Progenitor cell of endocrine pancreas (in vitro differentiated cells): ENCODE results near the gene MLF2. TPM values are rescaled to one million over a fixed set of nuclear protein-coding genes. Genes with fewer than 3 reads are reported as not detected.
A peak's percentile ranks its signal among the peaks of the same experiment; 100 is the strongest.

Experiments used
- DNase-seq: peaks from one replicate; pipeline ENCODE4 v3.0.0; 2021; ENCODE audit warnings: low spot score; ENCODE audit not compliant: unreplicated experiment
- H3K27ac Mint-ChIP-seq: 2 replicates; pipeline ENCODE4 v1.8.0; 2021; ENCODE audit warnings: mild to moderate bottlenecking, moderate library complexity, mixed read lengths
- H3K27me3 Mint-ChIP-seq: 2 replicates; pipeline ENCODE4 v1.8.0; 2021; ENCODE audit warnings: mixed read lengths
- H3K36me3 Mint-ChIP-seq: 2 replicates; pipeline ENCODE4 v1.8.0; 2022; ENCODE audit warnings: mixed read lengths; ENCODE audit not compliant: insufficient read depth
- H3K4me1 Mint-ChIP-seq: 2 replicates; pipeline ENCODE4 v1.8.0; 2021; ENCODE audit warnings: low read depth, mixed read lengths
- H3K4me3 Mint-ChIP-seq: 2 replicates; pipeline ENCODE4 v1.8.0; 2021; ENCODE audit warnings: low read depth, mild to moderate bottlenecking, moderate library complexity, mixed read lengths
- H3K9me3 Mint-ChIP-seq: 2 replicates; pipeline ENCODE4 v1.8.0; 2021; ENCODE audit warnings: low read depth, mixed read lengths
- long read RNA-seq: library from polyadenylated mRNA; unstranded; transcript quantifications from one replicate; pipeline ENCODE4 v2.0.0, GENCODE V29; 2020
- total RNA-seq: library from RNA; stranded (reverse); gene quantifications from 2 replicates; pipeline ENCODE4 v1.2.1, GENCODE V29; 2021
- TF ChIP-seq, protein P1 (sequence below): fragments of 200-600 bp; sonication (generic); IDR thresholded peaks from one replicate; pipeline ENCODE4 v1.5.0; 2021; ENCODE audit warnings: antibody characterized with exemption, mild to moderate bottlenecking; ENCODE audit not compliant: unreplicated experiment

Gene MLF2, protein sequence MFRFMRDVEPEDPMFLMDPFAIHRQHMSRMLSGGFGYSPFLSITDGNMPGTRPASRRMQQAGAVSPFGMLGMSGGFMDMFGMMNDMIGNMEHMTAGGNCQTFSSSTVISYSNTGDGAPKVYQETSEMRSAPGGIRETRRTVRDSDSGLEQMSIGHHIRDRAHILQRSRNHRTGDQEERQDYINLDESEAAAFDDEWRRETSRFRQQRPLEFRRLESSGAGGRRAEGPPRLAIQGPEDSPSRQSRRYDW
- total RNA-seq: 281 and 305 TPM in 2 replicates
- long read RNA-seq, transcript MLF2-201 (9 exons, 1,969 nt): major isoform, 115 of 137 reads
- long read RNA-seq, partial matches to known transcripts: 13 of 137 reads
- long read RNA-seq, other reads (novel, unspliced or antisense): 9 of 137 reads

DNA sequence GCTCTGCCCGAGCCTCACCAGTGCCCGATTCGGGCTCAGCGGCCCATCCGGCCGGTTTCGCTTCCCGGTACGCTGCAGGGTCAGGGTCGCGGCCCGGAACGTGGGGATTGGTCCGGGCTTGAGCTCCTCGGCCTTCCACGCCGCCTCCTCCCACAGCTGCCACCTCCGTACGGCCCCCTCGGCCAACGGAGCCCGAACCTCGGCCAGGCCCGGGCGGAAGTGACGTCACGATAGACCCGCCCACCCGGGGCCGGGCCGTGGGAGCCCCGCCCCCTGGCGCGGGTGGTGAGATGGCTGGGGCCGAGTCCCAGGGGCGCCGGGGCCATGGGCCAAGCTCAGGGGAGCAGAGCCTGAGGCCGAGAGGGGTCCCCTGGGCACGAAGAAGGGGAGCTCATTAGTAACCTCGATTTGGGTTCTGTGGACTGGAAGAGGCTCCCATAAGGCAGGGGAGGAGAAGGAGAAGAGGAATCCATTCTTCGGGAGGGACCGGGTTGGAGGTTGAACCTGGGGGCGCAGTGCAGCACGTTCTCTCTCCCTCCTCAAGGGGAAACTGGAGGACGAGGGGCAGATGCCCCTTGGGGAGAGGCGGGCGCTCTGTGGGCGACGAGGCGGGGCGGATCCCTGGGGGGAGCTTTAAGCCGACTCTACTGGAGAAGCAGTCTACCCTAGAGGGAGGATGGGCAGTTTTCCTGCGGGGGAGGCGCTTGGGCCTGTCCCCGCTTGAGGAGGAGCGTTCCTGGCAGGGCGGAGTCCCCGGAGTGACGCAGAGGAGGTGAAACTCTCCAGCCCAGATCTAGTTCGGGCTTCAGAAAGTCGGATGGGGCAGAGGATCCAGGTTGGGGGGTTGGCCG, at the start of gene MLF2:
TSS of gene MLF2 (minus strand) at position 221 of the 851 bp plus-strand sequence. CDS start 807 bp downstream, outside the sequence.
- Mint-ChIP-seq H3K9me3 (no peaks in the 10 kb centered on the region), H3K27me3 (peaks cover 4% of the 10 kb centered on the region), H3K36me3 (peaks cover 20% of the 10 kb centered on the region), H3K27ac (peak within 1 kb of the TSS; percentile 100), H3K4me3 (peak within 1 kb of the TSS; percentile 96), H3K4me1 (peaks cover 22% of the 10 kb centered on the region)
- DNase-seq: peak; percentile 100
- TF ChIP-seq, protein P1, sequence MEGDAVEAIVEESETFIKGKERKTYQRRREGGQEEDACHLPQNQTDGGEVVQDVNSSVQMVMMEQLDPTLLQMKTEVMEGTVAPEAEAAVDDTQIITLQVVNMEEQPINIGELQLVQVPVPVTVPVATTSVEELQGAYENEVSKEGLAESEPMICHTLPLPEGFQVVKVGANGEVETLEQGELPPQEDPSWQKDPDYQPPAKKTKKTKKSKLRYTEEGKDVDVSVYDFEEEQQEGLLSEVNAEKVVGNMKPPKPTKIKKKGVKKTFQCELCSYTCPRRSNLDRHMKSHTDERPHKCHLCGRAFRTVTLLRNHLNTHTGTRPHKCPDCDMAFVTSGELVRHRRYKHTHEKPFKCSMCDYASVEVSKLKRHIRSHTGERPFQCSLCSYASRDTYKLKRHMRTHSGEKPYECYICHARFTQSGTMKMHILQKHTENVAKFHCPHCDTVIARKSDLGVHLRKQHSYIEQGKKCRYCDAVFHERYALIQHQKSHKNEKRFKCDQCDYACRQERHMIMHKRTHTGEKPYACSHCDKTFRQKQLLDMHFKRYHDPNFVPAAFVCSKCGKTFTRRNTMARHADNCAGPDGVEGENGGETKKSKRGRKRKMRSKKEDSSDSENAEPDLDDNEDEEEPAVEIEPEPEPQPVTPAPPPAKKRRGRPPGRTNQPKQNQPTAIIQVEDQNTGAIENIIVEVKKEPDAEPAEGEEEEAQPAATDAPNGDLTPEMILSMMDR: peak; percentile 99

- Mint-ChIP-seq H3K27me3 (no peaks in the 10 kb centered on the region), H3K36me3 (peaks cover 2% of the 10 kb centered on the region), H3K9me3 (peaks cover 2% of the 10 kb centered on the region), H3K27ac (no peak overlapping the region), H3K4me3 (no peak overlapping the region), H3K4me1 (peaks cover 25% of the 10 kb centered on the region)
- no peak for DNase-seq
- TF ChIP-seq, protein P1: no peak
Observed at GRCh38 chr12:6799147-6799546, 46.2 kb upstream of the MLF2 start.

GRCh38 chr12:6796576-6796975, 43.6 kb upstream of the MLF2 start:
- Mint-ChIP-seq H3K4me3 (no peak overlapping the region), H3K27ac (no peak overlapping the region), H3K4me1 (peaks cover 29% of the 10 kb centered on the region), H3K9me3 (no peaks in the 10 kb centered on the region), H3K36me3 (no peaks in the 10 kb centered on the region), H3K27me3 (peaks cover 15% of the 10 kb centered on the region)
- no peak for DNase-seq
- TF ChIP-seq, protein P1: no peak

GRCh38 chr12:6795088-6795487, 42.1 kb upstream of the MLF2 start:
- no peaks in the 10 kb centered on the region for H3K9me3 Mint-ChIP-seq
- H3K27ac Mint-ChIP-seq: no peak overlapping the region
- no peak overlapping the region for H3K4me3 Mint-ChIP-seq
- TF ChIP-seq, protein P1: no peak
- H3K36me3 Mint-ChIP-seq: no peaks in the 10 kb centered on the region
- DNase-seq: no peak
- H3K4me1 Mint-ChIP-seq: peaks cover 29% of the 10 kb centered on the region
- peaks cover 17% of the 10 kb centered on the region for H3K27me3 Mint-ChIP-seq

GRCh38 chr12:6792522-6793201, 39.7 kb upstream of the MLF2 start:
- no peaks in the 10 kb centered on the region for H3K36me3 Mint-ChIP-seq
- no peak overlapping the region for H3K4me3 Mint-ChIP-seq
- no peak overlapping the region for H3K27ac Mint-ChIP-seq
- peaks cover 18% of the 10 kb centered on the region for H3K4me1 Mint-ChIP-seq
- peaks cover 31% of the 10 kb centered on the region for H3K27me3 Mint-ChIP-seq
- DNase-seq: no peak
- TF ChIP-seq, protein P1: no peak
- no peaks in the 10 kb centered on the region for H3K9me3 Mint-ChIP-seq
